ENCODE data around the gene CREB5. TPM values are rescaled to one million over a fixed set of nuclear protein-coding genes. Genes with fewer than 3 reads are reported as not detected.

The CREB5 gene
- total RNA-seq, 1 donor from 2014 or later, result 4.6 TPM

DNA sequence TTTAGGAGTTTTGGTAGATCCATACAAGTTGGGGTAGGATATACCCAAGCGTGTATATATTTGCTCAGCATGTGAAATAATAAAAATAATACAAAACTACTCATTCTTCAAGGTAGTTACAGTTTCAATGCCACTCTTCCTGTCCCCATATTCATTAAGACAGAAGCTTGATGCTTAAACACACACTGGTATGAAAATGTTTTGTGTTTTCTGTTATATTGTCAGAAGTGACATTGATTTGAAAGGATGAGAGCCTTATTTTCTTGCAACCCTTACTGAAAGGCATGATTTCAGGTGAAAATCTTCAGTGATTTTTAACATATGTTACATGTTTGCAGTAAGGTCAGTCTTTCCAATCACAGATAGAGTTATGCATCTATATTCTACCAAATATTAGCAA lies 312.2 kb downstream of the CREB5 start:
- H3K27me3 Mint-ChIP-seq, result peaks cover 4% of the 10 kb centered on the region
- TF ChIP-seq, protein P1, sequence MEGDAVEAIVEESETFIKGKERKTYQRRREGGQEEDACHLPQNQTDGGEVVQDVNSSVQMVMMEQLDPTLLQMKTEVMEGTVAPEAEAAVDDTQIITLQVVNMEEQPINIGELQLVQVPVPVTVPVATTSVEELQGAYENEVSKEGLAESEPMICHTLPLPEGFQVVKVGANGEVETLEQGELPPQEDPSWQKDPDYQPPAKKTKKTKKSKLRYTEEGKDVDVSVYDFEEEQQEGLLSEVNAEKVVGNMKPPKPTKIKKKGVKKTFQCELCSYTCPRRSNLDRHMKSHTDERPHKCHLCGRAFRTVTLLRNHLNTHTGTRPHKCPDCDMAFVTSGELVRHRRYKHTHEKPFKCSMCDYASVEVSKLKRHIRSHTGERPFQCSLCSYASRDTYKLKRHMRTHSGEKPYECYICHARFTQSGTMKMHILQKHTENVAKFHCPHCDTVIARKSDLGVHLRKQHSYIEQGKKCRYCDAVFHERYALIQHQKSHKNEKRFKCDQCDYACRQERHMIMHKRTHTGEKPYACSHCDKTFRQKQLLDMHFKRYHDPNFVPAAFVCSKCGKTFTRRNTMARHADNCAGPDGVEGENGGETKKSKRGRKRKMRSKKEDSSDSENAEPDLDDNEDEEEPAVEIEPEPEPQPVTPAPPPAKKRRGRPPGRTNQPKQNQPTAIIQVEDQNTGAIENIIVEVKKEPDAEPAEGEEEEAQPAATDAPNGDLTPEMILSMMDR (IDR thresholded peaks at IDR 0.05; ENCODE audit: unreplicated experiment), result no peak
- no peak for DNase-seq (ENCODE audit: low spot score, unreplicated experiment)
- H3K4me3 Mint-ChIP-seq (ENCODE audit: low read depth), result no peak overlapping the region
- peaks cover 15% of the 10 kb centered on the region for H3K4me1 Mint-ChIP-seq (ENCODE audit: low read depth)
- H3K9me3 Mint-ChIP-seq (ENCODE audit: low read depth), result no peaks in the 10 kb centered on the region
- H3K36me3 Mint-ChIP-seq (ENCODE audit: insufficient read depth), result no peaks in the 10 kb centered on the region
- H3K27ac Mint-ChIP-seq, result no peak overlapping the region

DNA sequence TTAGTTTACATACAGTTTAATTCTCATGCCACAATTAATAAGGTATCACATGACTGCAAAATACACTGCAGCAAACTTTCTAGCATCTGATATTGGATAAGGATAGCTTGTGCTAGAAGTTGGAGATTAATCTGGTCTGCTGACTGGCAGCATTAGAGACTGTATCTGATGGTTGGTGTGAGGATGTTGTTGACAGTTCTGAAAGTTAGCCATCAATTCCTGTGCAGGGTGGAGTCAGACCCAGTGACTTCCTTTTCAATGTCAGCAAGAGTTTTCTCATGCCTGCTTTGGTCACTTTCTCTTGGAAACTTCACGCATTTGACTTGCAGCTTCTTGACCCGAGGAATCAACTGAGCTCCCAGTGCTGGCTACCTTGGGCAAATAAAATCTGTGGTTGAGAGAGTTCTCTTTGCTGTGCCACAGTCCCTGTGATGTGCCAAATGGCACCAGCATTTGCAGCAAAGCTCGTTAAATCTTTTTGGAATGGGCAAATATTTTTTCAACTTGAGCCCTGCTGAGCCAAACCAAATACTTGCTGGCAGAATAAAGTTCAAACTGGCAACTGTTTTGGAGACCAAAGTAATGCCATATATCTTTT lies 312.8 kb downstream of the CREB5 start:
- H3K27ac Mint-ChIP-seq, result no peak overlapping the region

DNA sequence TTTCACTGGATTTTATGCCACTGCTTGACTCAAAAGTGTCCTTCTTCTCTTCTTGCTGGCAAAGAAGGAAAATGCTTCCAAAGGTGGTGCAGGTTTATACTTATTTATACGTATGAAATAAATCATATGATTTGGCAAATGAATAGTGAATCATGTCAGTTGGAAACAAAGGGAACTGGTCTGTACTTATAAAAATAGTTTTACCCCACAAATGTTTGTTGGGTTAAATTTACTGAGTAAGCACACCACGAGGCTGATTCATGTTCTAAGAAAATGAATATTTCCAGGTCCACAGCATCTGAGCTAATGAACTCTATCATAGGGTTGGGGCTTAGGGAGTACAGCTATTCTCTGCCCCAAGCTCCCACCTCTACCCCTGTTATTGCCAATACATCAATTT lies 313.6 kb downstream of the CREB5 start:
- DNase-seq (ENCODE audit: low spot score, unreplicated experiment), result no peak
- Mint-ChIP-seq H3K36me3 (ENCODE audit: insufficient read depth) (no peaks in the 10 kb centered on the region), H3K4me3 (ENCODE audit: low read depth) (no peak overlapping the region), H3K9me3 (ENCODE audit: low read depth) (no peaks in the 10 kb centered on the region), H3K4me1 (ENCODE audit: low read depth) (peaks cover 19% of the 10 kb centered on the region), H3K27me3 (peaks cover 4% of the 10 kb centered on the region), H3K27ac (no peak overlapping the region)
- TF ChIP-seq, protein P1 (IDR thresholded peaks at IDR 0.05; ENCODE audit: unreplicated experiment), result no peak

More for the DNA sequence above, 312.8 kb downstream of the CREB5 start:
- no peaks in the 10 kb centered on the region for H3K36me3 Mint-ChIP-seq (ENCODE audit: insufficient read depth)
- TF ChIP-seq, protein P1 (IDR thresholded peaks at IDR 0.05; ENCODE audit: unreplicated experiment), result no peak
- no peaks in the 10 kb centered on the region for H3K9me3 Mint-ChIP-seq (ENCODE audit: low read depth)
- H3K27me3 Mint-ChIP-seq, result peaks cover 4% of the 10 kb centered on the region
- no peak overlapping the region for H3K4me3 Mint-ChIP-seq (ENCODE audit: low read depth)
- no peak for DNase-seq (ENCODE audit: low spot score, unreplicated experiment)
- H3K4me1 Mint-ChIP-seq (ENCODE audit: low read depth), result peaks cover 19% of the 10 kb centered on the region

DNA sequence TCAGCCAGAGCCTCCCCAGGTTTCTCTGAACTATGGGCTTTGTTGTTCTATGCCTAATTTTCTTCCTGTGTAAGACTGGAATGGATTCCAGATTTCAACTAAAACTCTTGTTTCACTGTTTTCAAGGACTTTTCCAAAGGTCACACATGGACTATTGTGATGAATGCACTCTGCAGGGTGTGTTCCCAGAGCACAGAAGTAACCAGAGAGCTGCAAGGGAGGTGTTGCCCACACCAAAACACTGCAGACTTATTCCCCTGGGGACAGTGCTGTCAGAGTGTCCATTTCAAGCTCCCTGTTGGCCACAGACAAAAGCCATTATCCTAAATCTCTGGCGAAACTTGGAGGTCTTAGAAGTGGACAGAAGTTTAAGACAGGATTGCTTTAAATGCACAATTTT lies 314.2 kb downstream of the CREB5 start:
- TF ChIP-seq, protein P1 (IDR thresholded peaks at IDR 0.05; ENCODE audit: unreplicated experiment), result no peak
- no peak overlapping the region for H3K4me3 Mint-ChIP-seq (ENCODE audit: low read depth)
- no peaks in the 10 kb centered on the region for H3K9me3 Mint-ChIP-seq (ENCODE audit: low read depth)
- H3K36me3 Mint-ChIP-seq (ENCODE audit: insufficient read depth), result no peaks in the 10 kb centered on the region
- DNase-seq (ENCODE audit: low spot score, unreplicated experiment), result no peak
- peaks cover 4% of the 10 kb centered on the region for H3K27me3 Mint-ChIP-seq
- H3K4me1 Mint-ChIP-seq (ENCODE audit: low read depth), result peaks cover 19% of the 10 kb centered on the region
- H3K27ac Mint-ChIP-seq, result no peak overlapping the region

DNA sequence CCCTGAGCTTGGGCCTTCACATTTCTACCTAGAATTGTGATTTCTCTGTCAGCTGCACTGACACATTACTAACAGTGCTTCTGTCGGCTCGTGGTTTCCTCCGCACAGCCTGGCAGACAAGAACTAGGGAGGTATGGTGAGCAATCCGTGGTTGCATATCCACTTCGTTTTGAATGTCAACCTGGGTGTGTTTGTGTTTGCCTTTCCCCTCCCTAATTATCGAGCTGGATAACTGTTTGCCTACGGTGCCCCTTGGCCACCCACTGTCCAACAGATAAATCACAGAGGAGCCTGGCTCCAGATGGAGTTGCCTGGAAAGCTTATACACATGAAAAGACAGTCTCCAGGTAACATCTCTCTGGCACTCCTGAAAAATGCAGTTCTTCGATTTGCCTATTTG lies 317.0 kb downstream of the CREB5 start:
- H3K4me3 Mint-ChIP-seq (ENCODE audit: low read depth), result no peak overlapping the region
- H3K36me3 Mint-ChIP-seq (ENCODE audit: insufficient read depth), result no peaks in the 10 kb centered on the region
- H3K9me3 Mint-ChIP-seq (ENCODE audit: low read depth), result no peaks in the 10 kb centered on the region
- peaks cover 4% of the 10 kb centered on the region for H3K27me3 Mint-ChIP-seq
- no peak overlapping the region for H3K27ac Mint-ChIP-seq
- DNase-seq (ENCODE audit: low spot score, unreplicated experiment), result no peak
- TF ChIP-seq, protein P1 (IDR thresholded peaks at IDR 0.05; ENCODE audit: unreplicated experiment), result no peak
- H3K4me1 Mint-ChIP-seq (ENCODE audit: low read depth), result peaks cover 36% of the 10 kb centered on the region

All from progenitor cell of endocrine pancreas (in vitro differentiated cells).